Measurements from ENCODE around the gene CNTN5. TPM values are rescaled to one million over a fixed set of nuclear protein-coding genes. Genes with fewer than 3 reads are reported as not detected.

Gene CNTN5
- total RNA-seq, 4 donors from 2014 or later, result 0.12 TPM; not detected in 3

- Histone ChIP-seq H3K27ac (no peak overlapping the region), H3K36me3 (no peaks in the 10 kb centered on the region), H3K27me3 (no peaks in the 10 kb centered on the region), H3K9me3 (peaks cover 0 to 5% (median 0%) of the 10 kb centered on the region in 3 donors), H3K4me1 (no peaks in the 10 kb centered on the region), H3K4me3 (no peak overlapping the region)
- no peak for DNase-seq
- TF ChIP-seq POLR2A (IDR thresholded peaks at IDR 0.05), result no peak
- TF ChIP-seq CTCF (IDR thresholded peaks at IDR 0.05), result no peak
- intact Hi-C loops (cut with DNase I), result no loop called here
- 73 to 80% methylated on average over 1 of the region's 1 CpG for WGBS, 2 donors
Observed at GRCh38 chr11:99135508-99135907, 114.8 kb downstream of the CNTN5 start.

- Histone ChIP-seq H3K4me3 (no peak overlapping the region), H3K27ac (no peak overlapping the region), H3K36me3 (no peaks in the 10 kb centered on the region), H3K9me3 (no peaks in the 10 kb centered on the region), H3K4me1 (no peaks in the 10 kb centered on the region), H3K27me3 (no peaks in the 10 kb centered on the region)
- TF ChIP-seq CTCF (IDR thresholded peaks at IDR 0.05), result no peak
- TF ChIP-seq POLR2A (IDR thresholded peaks at IDR 0.05), result no peak
- no peak for DNase-seq
- intact Hi-C loops (cut with DNase I), result no loop called here
- WGBS, 2 donors, result 67 to 83% methylated on average over 1 to 4 of the region's 4 CpGs
Observed at GRCh38 chr11:99142237-99142636, 121.5 kb downstream of the CNTN5 start.

GRCh38 chr11:99148352-99148751, 127.6 kb downstream of the CNTN5 start:
- intact Hi-C loops (cut with DNase I), result no loop called here
- TF ChIP-seq POLR2A (IDR thresholded peaks at IDR 0.05) (no peak), CTCF (IDR thresholded peaks at IDR 0.05) (no peak)
- Histone ChIP-seq H3K4me3 (no peak overlapping the region), H3K9me3 (no peaks in the 10 kb centered on the region), H3K27ac (no peak overlapping the region), H3K4me1 (no peaks in the 10 kb centered on the region), H3K36me3 (no peaks in the 10 kb centered on the region), H3K27me3 (no peaks in the 10 kb centered on the region)
- no peak for DNase-seq

GRCh38 chr11:99154277-99154676, 133.5 kb downstream of the CNTN5 start:
- TF ChIP-seq POLR2A (IDR thresholded peaks at IDR 0.05) (no peak), CTCF (IDR thresholded peaks at IDR 0.05) (no peak)
- DNase-seq, result no peak
- H3K4me3 ChIP-seq, result no peak overlapping the region
- intact Hi-C loops (cut with DNase I), result no loop called here
- H3K4me1 ChIP-seq, result no peaks in the 10 kb centered on the region
- no peaks in the 10 kb centered on the region for H3K27me3 ChIP-seq
- H3K9me3 ChIP-seq, result no peaks in the 10 kb centered on the region
- no peak overlapping the region for H3K27ac ChIP-seq
- WGBS, 2 donors, result 22 to 61% methylated on average over 3 to 4 of the region's 5 CpGs
- no peaks in the 10 kb centered on the region for H3K36me3 ChIP-seq

- Histone ChIP-seq H3K27me3 (no peaks in the 10 kb centered on the region), H3K36me3 (no peaks in the 10 kb centered on the region), H3K4me1 (no peaks in the 10 kb centered on the region), H3K9me3 (no peaks in the 10 kb centered on the region), H3K4me3 (no peak overlapping the region), H3K27ac (no peak overlapping the region)
- intact Hi-C loops (cut with DNase I), result no loop called here
- 50 to 63% methylated on average over 2 of the region's 2 CpGs for WGBS, 2 donors
- no peak for DNase-seq
- TF ChIP-seq POLR2A (IDR thresholded peaks at IDR 0.05) (no peak), CTCF (IDR thresholded peaks at IDR 0.05) (no peak)
Observed at GRCh38 chr11:99160447-99160846, 139.7 kb downstream of the CNTN5 start.

All from esophagus squamous epithelium (tissue), 5 donors.